ENCODE results near the gene SLC2A4. TPM values are rescaled to one million over a fixed set of nuclear protein-coding genes. Genes with fewer than 3 reads are reported as not detected.

SLC2A4 gene
- total RNA-seq, 1 donor from 2014 or later: 0.23 TPM

- peak within 1 kb of the TSS; percentile 58 for H3K4me3 ChIP-seq (ENCODE audit: low read depth, low read length)
- no peak for DNase-seq (ENCODE audit: low read depth)
- no peak for TF ChIP-seq CTCF (conservative IDR thresholded peaks at IDR 0.05; ENCODE audit: low read depth, low read length)
Observed at GRCh38 chr17:7262192-7262934, 19.2 kb upstream of the SLC2A4 start, which contains the start of gene CLDN7. Gene CLDN7 (minus strand): TSS chr17:7262478. CDS start chr17:7262043, 435 bp downstream.

- no peak for DNase-seq (ENCODE audit: low read depth)
- no peak for TF ChIP-seq CTCF (conservative IDR thresholded peaks at IDR 0.05; ENCODE audit: low read depth, low read length)
- H3K4me3 ChIP-seq (ENCODE audit: low read depth, low read length): peak overlapping the region; percentile 58
Observed at GRCh38 chr17:7262935-7263800, 18.4 kb upstream of the SLC2A4 start.

- H3K4me3 ChIP-seq (ENCODE audit: low read depth, low read length): no peak overlapping the region
- TF ChIP-seq CTCF (conservative IDR thresholded peaks at IDR 0.05; ENCODE audit: low read depth, low read length): no peak
- DNase-seq (ENCODE audit: low read depth): no peak
Observed at GRCh38 chr17:7263801-7264078, 17.8 kb upstream of the SLC2A4 start.

GRCh38 chr17:7266784-7267183, 14.7 kb upstream of the SLC2A4 start:
- DNase-seq (ENCODE audit: low read depth): no peak
- no peak overlapping the region for H3K4me3 ChIP-seq (ENCODE audit: low read depth, low read length)
- TF ChIP-seq CTCF (conservative IDR thresholded peaks at IDR 0.05; ENCODE audit: low read depth, low read length): no peak

- DNase-seq (ENCODE audit: low read depth): no peak
- no peak overlapping the region for H3K4me3 ChIP-seq (ENCODE audit: low read depth, low read length)
- TF ChIP-seq CTCF (conservative IDR thresholded peaks at IDR 0.05; ENCODE audit: low read depth, low read length): no peak
Observed at GRCh38 chr17:7279448-7279847, 2.1 kb upstream of the SLC2A4 start.

GRCh38 chr17:7280519-7281073, 922 bp upstream of the SLC2A4 start:
- TF ChIP-seq CTCF (conservative IDR thresholded peaks at IDR 0.05; ENCODE audit: low read depth, low read length): peak; percentile 94
- no peak for DNase-seq (ENCODE audit: low read depth)
- H3K4me3 ChIP-seq (ENCODE audit: low read depth, low read length): peak overlapping the region; percentile 54
